ENCODE data around the gene GTF2I. TPM values are rescaled to one million over a fixed set of nuclear protein-coding genes. Genes with fewer than 3 reads are reported as not detected.
A peak's percentile ranks its signal among the peaks of the same experiment; 100 is the strongest.

Gene GTF2I
- total and polyA plus RNA-seq, 2 experiments from 2014 or later = 204 to 219 TPM

DNA sequence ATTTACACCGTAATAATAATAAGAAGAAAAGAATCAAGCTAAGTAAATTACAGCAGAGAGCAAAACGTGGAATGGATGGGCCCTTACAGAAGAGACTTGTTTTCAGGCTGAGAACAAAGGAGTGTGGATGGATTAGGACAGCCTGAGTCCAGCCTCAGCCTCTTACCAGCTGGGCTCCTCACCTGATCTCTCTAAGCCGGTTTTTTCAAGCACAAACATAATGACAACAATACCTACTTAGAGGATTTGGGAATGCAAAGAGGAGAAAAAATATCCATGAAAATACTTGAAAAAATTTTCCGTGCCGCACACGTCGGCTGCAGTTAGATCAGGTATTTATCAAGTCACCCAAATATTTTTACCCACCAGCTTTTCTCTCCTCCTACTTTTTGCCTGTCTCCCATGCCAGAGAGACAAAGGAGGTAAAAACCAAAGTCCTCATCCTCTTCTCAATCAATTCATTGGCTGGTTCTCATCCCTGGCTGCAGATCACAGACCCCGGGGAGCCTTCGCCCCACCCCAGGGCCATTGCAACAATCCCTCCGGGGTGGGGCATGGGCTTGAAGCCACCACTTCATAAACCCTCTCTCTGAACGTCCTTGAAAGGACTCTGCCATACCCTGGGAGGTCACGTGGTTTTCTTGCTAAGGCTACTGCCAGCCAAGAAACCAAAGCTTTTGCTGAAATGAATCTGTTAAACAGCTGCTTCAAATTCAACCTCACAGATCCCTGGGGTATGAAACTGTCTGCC, 29.7 kb upstream of the GTF2I start (continued):
- TF ChIP-seq, protein P1, sequence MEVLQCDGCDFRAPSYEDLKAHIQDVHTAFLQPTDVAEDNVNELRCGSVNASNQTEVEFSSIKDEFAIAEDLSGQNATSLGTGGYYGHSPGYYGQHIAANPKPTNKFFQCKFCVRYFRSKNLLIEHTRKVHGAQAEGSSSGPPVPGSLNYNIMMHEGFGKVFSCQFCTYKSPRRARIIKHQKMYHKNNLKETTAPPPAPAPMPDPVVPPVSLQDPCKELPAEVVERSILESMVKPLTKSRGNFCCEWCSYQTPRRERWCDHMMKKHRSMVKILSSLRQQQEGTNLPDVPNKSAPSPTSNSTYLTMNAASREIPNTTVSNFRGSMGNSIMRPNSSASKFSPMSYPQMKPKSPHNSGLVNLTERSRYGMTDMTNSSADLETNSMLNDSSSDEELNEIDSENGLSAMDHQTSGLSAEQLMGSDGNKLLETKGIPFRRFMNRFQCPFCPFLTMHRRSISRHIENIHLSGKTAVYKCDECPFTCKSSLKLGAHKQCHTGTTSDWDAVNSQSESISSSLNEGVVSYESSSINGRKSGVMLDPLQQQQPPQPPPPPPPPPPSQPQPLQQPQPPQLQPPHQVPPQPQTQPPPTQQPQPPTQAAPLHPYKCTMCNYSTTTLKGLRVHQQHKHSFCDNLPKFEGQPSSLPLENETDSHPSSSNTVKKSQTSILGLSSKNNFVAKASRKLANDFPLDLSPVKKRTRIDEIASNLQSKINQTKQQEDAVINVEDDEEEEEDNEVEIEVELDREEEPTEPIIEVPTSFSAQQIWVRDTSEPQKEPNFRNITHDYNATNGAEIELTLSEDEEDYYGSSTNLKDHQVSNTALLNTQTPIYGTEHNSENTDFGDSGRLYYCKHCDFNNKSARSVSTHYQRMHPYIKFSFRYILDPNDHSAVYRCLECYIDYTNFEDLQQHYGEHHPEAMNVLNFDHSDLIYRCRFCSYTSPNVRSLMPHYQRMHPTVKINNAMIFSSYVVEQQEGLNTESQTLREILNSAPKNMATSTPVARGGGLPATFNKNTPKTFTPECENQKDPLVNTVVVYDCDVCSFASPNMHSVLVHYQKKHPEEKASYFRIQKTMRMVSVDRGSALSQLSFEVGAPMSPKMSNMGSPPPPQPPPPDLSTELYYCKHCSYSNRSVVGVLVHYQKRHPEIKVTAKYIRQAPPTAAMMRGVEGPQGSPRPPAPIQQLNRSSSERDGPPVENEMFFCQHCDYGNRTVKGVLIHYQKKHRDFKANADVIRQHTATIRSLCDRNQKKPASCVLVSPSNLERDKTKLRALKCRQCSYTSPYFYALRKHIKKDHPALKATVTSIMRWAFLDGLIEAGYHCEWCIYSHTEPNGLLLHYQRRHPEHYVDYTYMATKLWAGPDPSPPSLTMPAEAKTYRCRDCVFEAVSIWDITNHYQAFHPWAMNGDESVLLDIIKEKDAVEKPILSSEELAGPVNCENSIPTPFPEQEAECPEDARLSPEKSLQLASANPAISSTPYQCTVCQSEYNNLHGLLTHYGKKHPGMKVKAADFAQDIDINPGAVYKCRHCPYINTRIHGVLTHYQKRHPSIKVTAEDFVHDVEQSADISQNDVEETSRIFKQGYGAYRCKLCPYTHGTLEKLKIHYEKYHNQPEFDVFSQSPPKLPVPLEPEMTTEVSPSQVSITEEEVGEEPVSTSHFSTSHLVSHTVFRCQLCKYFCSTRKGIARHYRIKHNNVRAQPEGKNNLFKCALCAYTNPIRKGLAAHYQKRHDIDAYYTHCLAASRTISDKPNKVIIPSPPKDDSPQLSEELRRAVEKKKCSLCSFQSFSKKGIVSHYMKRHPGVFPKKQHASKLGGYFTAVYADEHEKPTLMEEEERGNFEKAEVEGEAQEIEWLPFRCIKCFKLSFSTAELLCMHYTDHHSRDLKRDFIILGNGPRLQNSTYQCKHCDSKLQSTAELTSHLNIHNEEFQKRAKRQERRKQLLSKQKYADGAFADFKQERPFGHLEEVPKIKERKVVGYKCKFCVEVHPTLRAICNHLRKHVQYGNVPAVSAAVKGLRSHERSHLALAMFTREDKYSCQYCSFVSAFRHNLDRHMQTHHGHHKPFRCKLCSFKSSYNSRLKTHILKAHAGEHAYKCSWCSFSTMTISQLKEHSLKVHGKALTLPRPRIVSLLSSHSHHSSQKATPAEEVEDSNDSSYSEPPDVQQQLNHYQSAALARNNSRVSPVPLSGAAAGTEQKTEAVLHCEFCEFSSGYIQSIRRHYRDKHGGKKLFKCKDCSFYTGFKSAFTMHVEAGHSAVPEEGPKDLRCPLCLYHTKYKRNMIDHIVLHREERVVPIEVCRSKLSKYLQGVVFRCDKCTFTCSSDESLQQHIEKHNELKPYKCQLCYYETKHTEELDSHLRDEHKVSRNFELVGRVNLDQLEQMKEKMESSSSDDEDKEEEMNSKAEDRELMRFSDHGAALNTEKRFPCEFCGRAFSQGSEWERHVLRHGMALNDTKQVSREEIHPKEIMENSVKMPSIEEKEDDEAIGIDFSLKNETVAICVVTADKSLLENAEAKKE (CRISPR knock-in tag; IDR thresholded peaks at IDR 0.05) = no peak
- TF ChIP-seq STAT1 (IDR thresholded peaks at IDR 0.05; ENCODE audit: unreplicated experiment) = no peak
- TF ChIP-seq EZH2 (IDR thresholded peaks at IDR 0.05; ENCODE audit: low read depth, unreplicated experiment) = no peak
- no peak for TF ChIP-seq EZH2phosphoT487 (IDR thresholded peaks at IDR 0.05; ENCODE audit: unreplicated experiment)

DNA sequence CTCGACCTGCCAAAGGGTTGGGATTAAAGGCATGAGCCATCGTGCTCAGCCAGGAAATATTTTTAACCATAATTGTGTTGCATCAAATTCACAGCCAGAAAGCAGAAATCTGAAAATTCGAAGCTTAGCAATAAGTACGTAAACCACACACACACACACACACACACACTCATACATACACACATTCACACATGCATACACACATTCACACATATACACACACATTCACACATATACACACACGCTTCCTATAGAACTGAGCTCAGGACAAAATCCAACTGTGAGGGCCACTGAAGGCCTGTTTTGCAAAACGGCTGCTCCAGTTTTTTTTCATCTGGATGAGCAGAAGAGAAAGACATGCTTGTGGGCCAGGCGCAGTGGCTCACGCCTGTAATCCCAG, 25.0 kb upstream of the GTF2I start:
- no peaks in the 10 kb centered on the region for H3K36me3 Mint-ChIP-seq (ENCODE audit: low read depth)
- no peaks in the 10 kb centered on the region for H3F3A ChIP-seq (replicated peaks; ENCODE audit: low read depth)
- ATAC-seq (no peak), DNase-seq (ENCODE audit: low spot score) (no peak)
- no peak for TF ChIP-seq ZNF331 (CRISPR knock-in tag; IDR thresholded peaks at IDR 0.05; ENCODE audit: low read depth)
- H3K4me2 ChIP-seq = no peak overlapping the region
- H3K36me3 ChIP-seq (ENCODE audit: insufficient read depth) = no peaks in the 10 kb centered on the region
- H3K27me3 ChIP-seq (ENCODE audit: insufficient read depth) = no peaks in the 10 kb centered on the region
- H2AFZ ChIP-seq = peak overlapping the region; percentile 43; the same call in 1 of the 2 replicates
- H3K27me3 Mint-ChIP-seq (ENCODE audit: insufficient read depth, low read depth, poor library complexity) = peaks cover 1% of the 10 kb centered on the region
- H3K79me2 ChIP-seq (replicated peaks; ENCODE audit: insufficient read depth) = no peaks in the 10 kb centered on the region
- no peaks in the 10 kb centered on the region for H3K9me2 ChIP-seq (ENCODE audit: insufficient read depth)
- H3K27ac Mint-ChIP-seq = no peak overlapping the region
- peaks cover 6% of the 10 kb centered on the region for H3K4me1 ChIP-seq (ENCODE audit: insufficient read depth)
- no peaks in the 10 kb centered on the region for H3K9me3 Mint-ChIP-seq
- no peak overlapping the region for H3K27ac ChIP-seq (ENCODE audit: low read depth)
- peaks cover 8% of the 10 kb centered on the region; the same call in 2 of the 3 replicates for H3K4me1 Mint-ChIP-seq
- no peak overlapping the region for H3K4me3 Mint-ChIP-seq
- H3K4me3 ChIP-seq = no peak overlapping the region
- no peaks in the 10 kb centered on the region for H4K20me1 ChIP-seq (replicated peaks; ENCODE audit: insufficient read depth)
